ENCODE measurements around the gene TMED9. TPM values are rescaled to one million over a fixed set of nuclear protein-coding genes. Genes with fewer than 3 reads are reported as not detected.

The TMED9 gene
- total RNA-seq, 1 donor from 2014 or later, result 94.9 TPM

GRCh38 chr5:177569894-177570293 is 22.1 kb upstream of the TMED9 start:
- DNase-seq (ENCODE audit: low spot score), result no peak
- intact Hi-C loops (cut with DNase I), result no loop called here

GRCh38 chr5:177575488-177575887 is 16.5 kb upstream of the TMED9 start:
- DNase-seq (ENCODE audit: low spot score), result no peak
- intact Hi-C loops (cut with DNase I), result no loop called here

- intact Hi-C loops (cut with DNase I), result no loop called here
- DNase-seq (ENCODE audit: low spot score), result no peak
These were observed 15.8 kb upstream of the TMED9 start for GRCh38 chr5:177576169-177576568.

GRCh38 chr5:177578316-177578715 is 13.7 kb upstream of the TMED9 start:
- DNase-seq (ENCODE audit: low spot score), result no peak
- intact Hi-C loops (cut with DNase I), result no loop called here

- intact Hi-C loops (cut with DNase I), result no loop called here
- DNase-seq (ENCODE audit: low spot score), result no peak
These were observed 3.5 kb upstream of the TMED9 start for GRCh38 chr5:177588413-177588909.

- no peak for DNase-seq (ENCODE audit: low spot score)
- intact Hi-C loops (cut with DNase I), result loop anchor here (5.0 kb wide), 2 partner anchors 38 to 73 kb away; partner anchors contain the start of genes DDX41 and FAM193B
These were observed 1.6 kb upstream of the TMED9 start for GRCh38 chr5:177590406-177590805.

- no peak for DNase-seq (ENCODE audit: low spot score)
- intact Hi-C loops (cut with DNase I), result loop anchor here (5.0 kb wide), 2 partner anchors 39 to 74 kb away; partner anchors contain the start of genes DDX41 and FAM193B
These were observed 353 bp upstream of the TMED9 start for GRCh38 chr5:177591690-177592009.

- intact Hi-C loops (cut with DNase I), result loop anchor here (5.0 kb wide), 2 partner anchors 41 to 76 kb away; partner anchors contain the start of genes DDX41 and FAM193B
- DNase-seq (ENCODE audit: low spot score), result peak; percentile 5
These were observed 902 bp downstream of the TMED9 start for GRCh38 chr5:177592905-177593304.

- DNase-seq (ENCODE audit: low spot score), result peak; percentile 19
- intact Hi-C loops (cut with DNase I), result loop anchor here (5.0 kb wide), 2 partner anchors 41 to 76 kb away; partner anchors contain the start of genes DDX41 and FAM193B
These were observed 1.5 kb downstream of the TMED9 start for GRCh38 chr5:177593511-177593910.

GRCh38 chr5:177594071-177594470 is 2.1 kb downstream of the TMED9 start:
- intact Hi-C loops (cut with DNase I), result loop anchor here (5.0 kb wide), 2 partner anchors 42 to 77 kb away; partner anchors contain the start of genes DDX41 and FAM193B
- peak; percentile 63 for DNase-seq (ENCODE audit: low spot score)

GRCh38 chr5:177595026-177595585 is 3.1 kb downstream of the TMED9 start:
- DNase-seq (ENCODE audit: low spot score), result peak; percentile 50
- intact Hi-C loops (cut with DNase I), result no loop called here

GRCh38 chr5:177595991-177596774 is 4.2 kb downstream of the TMED9 start:
- DNase-seq (ENCODE audit: low spot score), result peak; percentile 26
- intact Hi-C loops (cut with DNase I), result no loop called here

- intact Hi-C loops (cut with DNase I), result no loop called here
These were observed 4.8 kb downstream of the TMED9 start for GRCh38 chr5:177596775-177597238.

GRCh38 chr5:177598477-177598876 is 6.5 kb downstream of the TMED9 start:
- DNase-seq (ENCODE audit: low spot score), result no peak
- intact Hi-C loops (cut with DNase I), result no loop called here

More at GRCh38 chr5:177596775-177597238, 4.8 kb downstream of the TMED9 start:
- no peak for DNase-seq (ENCODE audit: low spot score)

GRCh38 chr5:177599731-177600507 is 7.9 kb downstream of the TMED9 start, which contains the start of gene B4GALT7:
Gene B4GALT7 (plus strand): TSS chr5:177600132. CDS start chr5:177600211, 79 bp downstream.
- intact Hi-C loops (cut with DNase I), result no loop called here
- peak; percentile 95 for DNase-seq (ENCODE audit: low spot score)

- DNase-seq (ENCODE audit: low spot score), result no peak
These were observed 8.6 kb downstream of the TMED9 start for GRCh38 chr5:177600508-177601018.

GRCh38 chr5:177601126-177601525 is 9.1 kb downstream of the TMED9 start:
- no peak for DNase-seq (ENCODE audit: low spot score)
- intact Hi-C loops (cut with DNase I), result no loop called here

More at GRCh38 chr5:177600508-177601018, 8.6 kb downstream of the TMED9 start:
- intact Hi-C loops (cut with DNase I), result no loop called here

GRCh38 chr5:177601577-177602457 is 9.8 kb downstream of the TMED9 start:
- intact Hi-C loops (cut with DNase I), result no loop called here
- no peak for DNase-seq (ENCODE audit: low spot score)

GRCh38 chr5:177602458-177602830 is 10.4 kb downstream of the TMED9 start:
- intact Hi-C loops (cut with DNase I), result no loop called here
- DNase-seq (ENCODE audit: low spot score), result no peak

Data from cardiac septum (tissue), 1 donor.